ENCODE results near the gene SVEP1.

DNA sequence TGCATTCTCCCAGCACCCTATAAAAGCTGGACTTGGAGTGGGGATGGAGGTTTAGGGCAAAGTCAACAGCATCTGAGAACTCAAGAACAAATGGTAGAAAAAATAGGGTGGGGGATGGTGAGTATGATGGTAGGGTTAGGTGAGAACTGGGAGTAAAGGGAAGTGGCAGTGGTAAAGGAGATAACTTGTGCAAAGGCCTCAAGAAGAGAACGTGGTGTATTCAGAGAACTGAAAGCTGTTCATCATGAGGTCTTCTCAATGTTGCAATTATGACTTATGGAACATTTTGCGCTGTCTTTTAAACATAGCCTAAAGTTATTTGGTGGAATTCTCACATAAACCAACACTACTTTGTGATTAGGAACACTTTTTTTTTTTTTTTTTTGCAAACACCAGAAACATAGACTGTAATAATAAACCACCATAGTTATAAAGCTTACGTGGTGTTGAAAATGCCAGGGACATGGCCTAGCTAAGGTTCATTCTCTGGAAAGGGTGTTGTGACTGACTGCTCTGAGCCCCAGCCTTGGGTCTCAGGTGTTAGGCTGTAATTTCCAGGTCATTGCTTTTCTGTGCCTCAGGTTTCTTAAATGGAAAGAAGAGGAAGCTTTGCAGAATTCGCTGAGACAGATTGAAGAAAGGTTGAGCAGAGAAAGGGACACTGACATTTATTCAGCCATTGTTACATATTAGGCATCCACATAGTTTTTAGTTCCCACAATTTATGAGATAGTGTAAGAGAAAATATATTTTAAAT lies 222.7 kb downstream of the SVEP1 start:
- TF ChIP-seq, protein P1, sequence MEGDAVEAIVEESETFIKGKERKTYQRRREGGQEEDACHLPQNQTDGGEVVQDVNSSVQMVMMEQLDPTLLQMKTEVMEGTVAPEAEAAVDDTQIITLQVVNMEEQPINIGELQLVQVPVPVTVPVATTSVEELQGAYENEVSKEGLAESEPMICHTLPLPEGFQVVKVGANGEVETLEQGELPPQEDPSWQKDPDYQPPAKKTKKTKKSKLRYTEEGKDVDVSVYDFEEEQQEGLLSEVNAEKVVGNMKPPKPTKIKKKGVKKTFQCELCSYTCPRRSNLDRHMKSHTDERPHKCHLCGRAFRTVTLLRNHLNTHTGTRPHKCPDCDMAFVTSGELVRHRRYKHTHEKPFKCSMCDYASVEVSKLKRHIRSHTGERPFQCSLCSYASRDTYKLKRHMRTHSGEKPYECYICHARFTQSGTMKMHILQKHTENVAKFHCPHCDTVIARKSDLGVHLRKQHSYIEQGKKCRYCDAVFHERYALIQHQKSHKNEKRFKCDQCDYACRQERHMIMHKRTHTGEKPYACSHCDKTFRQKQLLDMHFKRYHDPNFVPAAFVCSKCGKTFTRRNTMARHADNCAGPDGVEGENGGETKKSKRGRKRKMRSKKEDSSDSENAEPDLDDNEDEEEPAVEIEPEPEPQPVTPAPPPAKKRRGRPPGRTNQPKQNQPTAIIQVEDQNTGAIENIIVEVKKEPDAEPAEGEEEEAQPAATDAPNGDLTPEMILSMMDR (IDR thresholded peaks at IDR 0.05) = no peak
- no peak for TF ChIP-seq POLR2AphosphoS5 (IDR thresholded peaks at IDR 0.05)
